K562 (cell line): Measurements from ENCODE around the gene TDRD12. TPM values are rescaled to one million over a fixed set of nuclear protein-coding genes. Genes with fewer than 3 reads are reported as not detected.

Experiments used
- ATAC-seq: fragments of 200-7000 bp; cut with Tn5 transposase; 3 replicates; pipeline ENCODE4 v1.9.1; 2020; ENCODE audit warnings: moderate library complexity
- BruUV-seq: library from RNA; stranded (reverse); fragments of 400-500 nt; replicated peaks from 2 replicates; lab custom pipeline; 2021; lab: Mats Ljungman, UMichigan
- CTCF ChIA-PET: fragments of 300-600 bp; formaldehyde crosslinking; extraction: SDS; loops from one replicate; lab custom pipeline; 2021; ENCODE audit warnings: low intra/inter-chr PET ratio; lab: Yijun Ruan, JAX
- POLR2A ChIA-PET: fragments of 300-600, 350-650 bp; sonication (Branson Sonifier 250); formaldehyde crosslinking; extraction: SDS; loops from one replicate; lab custom pipeline; 2021; ENCODE audit warnings: antibody characterized with exemption, inconsistent platforms; lab: Yijun Ruan, JAX
- DNase-seq, 4 experiments: peaks; one replicate each; pipeline versions ENCODE4 v3.0.0 to v3.0.0-alpha.2; 2011 to 2018; ENCODE audit warnings: low spot score in 3 of 4, mixed read lengths in 3 of 4; ENCODE audit errors: extremely low read depth in 1 of 4
- FAIRE-seq: peaks from 2 replicates; lab custom pipeline; 2011; peaks lifted over from hg19 to GRCh38; lab: Jason Lieb, UNC
- H2AFZ ChIP-seq: 2 replicates; pipeline ENCODE4 v1.6.0; 2011; ENCODE audit warnings: low read depth, low read length, control low read depth, inconsistent platforms
- H3K27ac ChIP-seq: fragments of 200-600 bp; 3 replicates; pipeline ENCODE4 v1.8.0; 2011; ENCODE audit warnings: low read depth, mild to moderate bottlenecking, control low read depth, inconsistent platforms, low read length, moderate library complexity, mixed read lengths; ENCODE audit errors: extremely low read depth
- H3K27me3 ChIP-seq, 2 experiments: fragments of 300-600 bp in 1 of 2; 2 replicates in 1 of 2; 3 replicates in 1 of 2; pipeline versions ENCODE4 v1.6.0 to v1.8.0; 2011; ENCODE audit warnings: inconsistent platforms in 2 of 2, low read length in 2 of 2, mild to moderate bottlenecking in 1 of 2, mixed read lengths in 1 of 2, moderate library complexity in 1 of 2; ENCODE audit not compliant: control insufficient read depth in 2 of 2, insufficient read depth in 2 of 2
- H3K36me3 ChIP-seq: fragments of 300-600 bp; 3 replicates; pipeline ENCODE4 v1.8.0; 2011; ENCODE audit warnings: mild to moderate bottlenecking, low read length, inconsistent platforms; ENCODE audit not compliant: control insufficient read depth, insufficient read depth
- H3K4me1 ChIP-seq, 2 experiments: fragments of 200-600 bp in 1 of 2; replicated peaks in 1 of 2; 2 replicates in 1 of 2; 3 replicates in 1 of 2; pipeline versions ENCODE4 v1.5.1 to v1.8.0; 2011; ENCODE audit warnings: inconsistent platforms in 2 of 2, low read length in 2 of 2, mild to moderate bottlenecking in 1 of 2, mixed read lengths in 1 of 2, moderate library complexity in 1 of 2; ENCODE audit not compliant: control insufficient read depth in 2 of 2, insufficient read depth in 2 of 2
- H3K4me2 ChIP-seq: 2 replicates; pipeline ENCODE4 v1.6.1; 2011; ENCODE audit warnings: low read length, control low read depth, inconsistent platforms, mixed read lengths; ENCODE audit not compliant: insufficient read depth
- H3K4me3 ChIP-seq: fragments of 200-600 bp; sonication (generic), shearing (Covaris generic); 2 replicates; pipeline ENCODE4 v1.5.1; 2016; ENCODE audit warnings: control low read depth, inconsistent platforms
- H3K79me2 ChIP-seq: fragments of 200-600 bp; 3 replicates; pipeline ENCODE4 v1.8.0; 2011; ENCODE audit warnings: low read length, inconsistent platforms; ENCODE audit not compliant: control insufficient read depth, insufficient read depth
- H3K9ac ChIP-seq, 2 experiments: 2 replicates each; pipeline versions ENCODE4 v1.6.0 to v1.6.1; 2011; ENCODE audit warnings: low read depth in 2 of 2, low read length in 2 of 2, control low read depth in 1 of 2, inconsistent platforms in 1 of 2, mild to moderate bottlenecking in 1 of 2, mixed read lengths in 1 of 2; ENCODE audit not compliant: insufficient read depth in 1 of 2
- H3K9me1 ChIP-seq: one replicate; pipeline ENCODE4 v1.6.0; 2011; ENCODE audit warnings: inconsistent platforms, mild to moderate bottlenecking, low read length, moderate library complexity; ENCODE audit not compliant: control insufficient read depth, insufficient read depth
- H3K9me3 ChIP-seq: replicated peaks from 2 replicates; pipeline ENCODE4 v1.5.1; 2011; ENCODE audit warnings: low read depth, low read length, inconsistent platforms; ENCODE audit not compliant: control insufficient read depth, insufficient read depth
- H4K20me1 ChIP-seq: replicated peaks from 2 replicates; pipeline ENCODE4 v1.6.1; 2011; ENCODE audit warnings: low read length, inconsistent platforms, mixed read lengths; ENCODE audit not compliant: control insufficient read depth, insufficient read depth
- FOSL1 ChIP-seq: fragments of 200-800 bp; sonication (Bioruptor generic); conservative IDR thresholded peaks from 2 replicates; pipeline ENCODE4 v1.6.1; 2016; ENCODE audit warnings: missing genetic modification characterization, missing compliant biosample characterization
- HDAC8 ChIP-seq: fragments of 450-650 bp; IDR thresholded peaks from 2 replicates; pipeline ENCODE4 v1.6.1; 2016; ENCODE audit warnings: mild to moderate bottlenecking, missing genetic modification characterization, moderate library complexity, missing compliant biosample characterization
- KAT2B ChIP-seq: IDR thresholded peaks from one replicate; pipeline ENCODE4 v1.6.1; 2012; ENCODE audit warnings: low read depth, mild to moderate bottlenecking, control low read depth, inconsistent platforms, low read length, moderate library complexity
- MED1 ChIP-seq: sonication (generic); formaldehyde crosslinking; IDR thresholded peaks from 2 replicates; pipeline ENCODE4 v1.8.1; 2023; ENCODE audit warnings: missing genetic modification reagents, borderline replicate concordance
- MYBL2 ChIP-seq, 2 experiments: fragments of 450-650 bp in 1 of 2; sonication (generic) in 1 of 2; formaldehyde crosslinking in 1 of 2; IDR thresholded peaks; 2 replicates each; pipeline versions ENCODE4 v1.6.1 to v1.8.1; 2017 to 2022; ENCODE audit warnings: borderline replicate concordance in 1 of 2, inconsistent platforms in 1 of 2, low read depth in 1 of 2, mild to moderate bottlenecking in 1 of 2, missing genetic modification reagents in 1 of 2, moderate library complexity in 1 of 2
- NFE2L1 ChIP-seq: fragments of 450-650 bp; IDR thresholded peaks from 2 replicates; pipeline ENCODE4 v1.6.1; 2016; ENCODE audit warnings: missing genetic modification characterization, low read depth, mild to moderate bottlenecking, missing compliant biosample characterization, moderate library complexity, borderline replicate concordance
- NR2C2 ChIP-seq, 2 experiments: fragments of 200-800 bp in 1 of 2; sonication (Bioruptor generic) in 1 of 2; sonication (generic) in 1 of 2; formaldehyde crosslinking in 1 of 2; IDR thresholded peaks; 2 replicates each; pipeline versions ENCODE4 v1.6.1 to v1.8.0; 2016 to 2022; ENCODE audit warnings: mild to moderate bottlenecking in 1 of 2, missing compliant biosample characterization in 1 of 2, missing genetic modification characterization in 1 of 2, missing genetic modification reagents in 1 of 2
- SNRNP70 ChIP-seq: fragments of 200-400 bp; formaldehyde crosslinking; optimal IDR thresholded peaks from 2 replicates; pipeline ENCODE3; 2017; ENCODE audit warnings: low read depth, low read length
- SRF ChIP-seq, 2 experiments: fragments of 250-450, 450-650 bp in 1 of 2; sonication (Bioruptor Pico) in 1 of 2; sonication (generic) in 1 of 2; formaldehyde crosslinking; IDR thresholded peaks; 2 replicates each; pipeline versions ENCODE4 v1.5.0 to v1.5.1; 2020 to 2022; ENCODE audit warnings: mild to moderate bottlenecking in 1 of 2, missing genetic modification reagents in 1 of 2
- TAF1 ChIP-seq: IDR thresholded peaks from 2 replicates; pipeline ENCODE4 v1.6.1; 2011; ENCODE audit warnings: mild to moderate bottlenecking, low read length, moderate library complexity; ENCODE audit not compliant: insufficient read depth, control insufficient read depth, severe bottlenecking; ENCODE audit errors: extremely low read depth
- ZNF146 ChIP-seq: IDR thresholded peaks from one replicate; pipeline ENCODE4 v1.6.1; 2018; ENCODE audit warnings: missing compliant biosample characterization; ENCODE audit not compliant: unreplicated experiment
- ZNF584 ChIP-seq: fragments of 200-800 bp; sonication (Bioruptor generic); IDR thresholded peaks from 2 replicates; pipeline ENCODE4 v1.6.1; 2016; ENCODE audit warnings: low read depth, mild to moderate bottlenecking, missing genetic modification characterization, missing compliant biosample characterization
- WGBS: fragments of 100-300 bp; shearing (Covaris generic); methylation state at CpG from one replicate; pipeline ENCODE4 v1.1.6; 2016; ENCODE audit warnings: low coverage, mixed read lengths; ENCODE audit not compliant: insufficient coverage; ENCODE audit errors: missing lambda C conversion rate; 5-methylcytosine and 5-hydroxymethylcytosine counted together
- in situ Hi-C: fragments of 300-500 bp; cut with MboI; formaldehyde crosslinking; loops from 4 replicates; pipeline ENCODE4 v1.15.0; 2018; ENCODE audit warnings: inconsistent platforms, mixed read lengths
- intact Hi-C: fragments of 100-400 bp; cut with micrococcal nuclease; formaldehyde crosslinking; loops from 2 replicates; pipeline ENCODE4 v1.14.2; 2022
- polyA plus RNA-seq, 8 experiments: library from polyadenylated mRNA; depleted of rRNA in 4 of 8; stranded (reverse) in 5 of 8; unstranded in 3 of 8; fragments of >200 nt; fragmentation: Nextera tagmentation in 2 of 8; fragmentation: Illumina TruSeq in 1 of 8; extraction: Ambion mirVana in 2 of 8; extraction: Trizol in 1 of 8; gene quantifications; 2 replicates each; pipeline versions ENCODE4 v1.2.1 to v1.2.3, GENCODE V29; 2011 to 2014; ENCODE audit warnings: inconsistent platforms in 1 of 8, missing spikeins in 1 of 8
- total RNA-seq, 7 experiments: library from RNA; depleted of rRNA in 6 of 7; stranded (reverse); fragments of >200 nt in 6 of 7; fragmentation: Illumina TruSeq in 2 of 7; extraction: Trizol in 2 of 7; gene quantifications; 2 replicates each; pipeline versions ENCODE4 v1.2.1 to v1.2.3, GENCODE V29; 2011 to 2021; ENCODE audit warnings: low replicate concordance in 1 of 7

Gene TDRD12
- total and polyA plus RNA-seq, 9 of the 15 experiments (the other 6 are each of a cell fraction or from before 2014, with no cell fraction given), result 0.03 TPM; not detected in 8

- WGBS, result 5% methylated on average over 6 of the region's 6 CpGs
- Histone ChIP-seq H3K9me3 (no peaks in the 10 kb centered on the region), H3K27me3 (peaks cover 26 to 59% of the 10 kb centered on the region in 2 experiments), H3K9ac (no peak overlapping the region), H3K4me1 (no peaks in the 10 kb centered on the region; a peak in 1 of 5 replicates), H3K79me2 (no peaks in the 10 kb centered on the region), H3K9me1 (no peaks in the 10 kb centered on the region), H3K27ac (no peak overlapping the region), H2AFZ (no peak overlapping the region), H3K36me3 (no peaks in the 10 kb centered on the region), H3K4me3 (no peak overlapping the region), H4K20me1 (no peaks in the 10 kb centered on the region; the same call in 1 of the 2 replicates), H3K4me2 (no peak overlapping the region)
- TF ChIP-seq SNRNP70 (no peak), FOSL1 (tag) (no peak), MED1 (CRISPR knock-in tag) (no peak), SRF (CRISPR knock-in tag; IDR thresholded peaks at IDR 0.05) (no peak), HDAC8 (tag) (no peak), NFE2L1 (tag) (no peak), MYBL2 (IDR thresholded peaks at IDR 0.05; ENCODE audit: low read depth) (no peak), MYBL2 (CRISPR knock-in tag; IDR thresholded peaks at IDR 0.05; ENCODE audit: borderline replicate concordance) (no peak), ZNF584 (CRISPR knock-in tag) (no peak), KAT2B (no peak), NR2C2 (CRISPR knock-in tag; IDR thresholded peaks at IDR 0.05) (no peak), NR2C2 (tag; IDR thresholded peaks at IDR 0.05) (no peak), TAF1 (no peak), ZNF146 (CRISPR knock-in tag) (no peak)
- BruUV-seq, result no TSS peak
- intact Hi-C loops, result no loop called here
- CTCF ChIA-PET, result interaction anchor here (0.5 kb wide), 1 partner anchor 17 kb away, joined by 4 read pairs; no protein-coding TSS in a partner anchor
- DNase-seq (no peak), FAIRE-seq (no peak), ATAC-seq (no peak)
- in situ Hi-C loops, result no loop called here
- POLR2A ChIA-PET, result interaction anchor here (0.6 kb wide), 1 partner anchor 10 kb away, joined by 3 read pairs; no protein-coding TSS in a partner anchor
These were observed 95.1 kb downstream of the TDRD12 start for GRCh38 chr19:32814624-32815023.
